HG03442 (cell line): ENCODE data around the gene TBC1D4.

ENCODE experiments used
- ATAC-seq: cut with Tn5 transposase; IDR thresholded peaks from one replicate; pipeline ENCODE4 v1.9.1; 2021; ENCODE audit warnings: mild to moderate bottlenecking, moderate library complexity; ENCODE audit not compliant: unreplicated experiment

Gene TBC1D4

DNA sequence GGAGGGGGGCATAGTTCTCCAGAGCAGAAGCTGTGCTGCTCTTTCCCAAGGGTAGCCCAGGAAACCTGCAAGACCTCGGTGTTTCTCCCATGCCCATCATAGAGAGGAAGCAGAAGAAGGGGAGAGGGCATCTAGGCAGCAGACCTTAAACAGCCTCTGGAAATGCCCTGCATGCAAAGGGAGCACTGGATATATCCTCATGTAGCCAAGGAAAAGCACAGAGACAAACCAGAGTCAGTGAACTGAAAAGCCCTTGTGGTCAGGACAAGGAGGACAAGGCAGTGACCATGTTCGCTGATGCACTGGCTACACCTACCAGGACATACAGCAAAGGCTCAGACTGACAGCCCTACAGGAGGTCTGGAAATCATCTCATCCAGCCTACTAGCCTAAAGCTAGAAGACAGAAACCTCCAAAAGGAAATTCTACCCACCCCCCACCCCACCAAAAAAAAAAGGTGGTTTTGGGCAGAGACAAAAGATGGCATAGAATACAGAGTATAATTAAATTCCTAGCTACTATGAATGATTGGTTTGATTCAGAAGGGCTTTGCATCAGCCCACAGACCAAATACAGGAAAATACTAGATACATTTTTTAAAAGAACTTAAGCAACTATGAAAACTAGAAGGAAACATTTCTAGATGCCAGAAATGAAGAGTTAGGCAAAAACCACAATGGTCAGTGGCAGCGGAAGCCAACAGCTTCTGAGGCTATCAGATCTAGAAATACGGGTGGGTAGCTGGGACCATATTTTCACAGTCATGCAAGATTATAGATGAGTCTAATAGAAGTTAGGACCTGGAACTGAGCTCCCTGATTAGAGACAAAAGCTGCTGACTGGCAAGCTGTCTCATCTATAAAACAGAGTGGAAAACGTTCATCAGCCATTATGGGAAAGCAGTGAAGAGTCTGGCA lies 4.4 kb upstream of the TBC1D4 start:
- ATAC-seq, result no peak

DNA sequence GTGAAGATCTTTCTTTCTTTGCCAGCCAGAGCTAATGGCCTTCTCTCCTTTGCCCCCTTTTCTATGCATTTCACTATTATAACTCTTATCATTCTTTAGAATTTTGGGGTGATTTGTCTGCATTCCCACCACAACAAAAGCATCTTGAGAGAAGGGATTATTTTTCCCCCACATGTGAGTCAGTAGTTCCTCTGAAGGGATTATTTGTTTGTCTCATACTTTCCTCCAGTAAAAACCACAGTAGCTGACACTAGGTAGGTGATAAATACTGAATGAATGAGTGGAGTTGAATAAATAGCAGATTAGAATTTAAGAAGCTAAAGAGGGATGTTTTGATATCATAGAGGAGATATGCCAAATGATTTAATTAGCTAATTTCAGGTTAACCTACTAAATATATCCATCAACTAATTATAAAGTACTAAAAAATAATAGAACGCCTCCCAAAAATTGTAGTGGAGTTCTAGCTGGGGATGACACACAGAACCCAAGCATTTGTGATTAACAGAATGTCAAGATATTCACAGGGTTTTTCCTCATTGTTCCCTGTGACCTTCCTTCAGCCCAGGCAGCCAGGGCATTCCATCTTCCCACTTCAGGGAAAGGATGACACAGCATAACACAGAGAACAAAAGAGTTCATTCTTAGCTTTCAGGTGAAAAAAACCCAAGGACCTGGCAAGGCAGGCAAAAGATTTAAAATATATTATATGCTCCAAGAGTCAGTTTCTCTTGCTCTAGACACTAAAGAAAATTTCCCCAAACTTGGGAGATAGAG lies 3.5 kb upstream of the TBC1D4 start:
- ATAC-seq, result no peak

DNA sequence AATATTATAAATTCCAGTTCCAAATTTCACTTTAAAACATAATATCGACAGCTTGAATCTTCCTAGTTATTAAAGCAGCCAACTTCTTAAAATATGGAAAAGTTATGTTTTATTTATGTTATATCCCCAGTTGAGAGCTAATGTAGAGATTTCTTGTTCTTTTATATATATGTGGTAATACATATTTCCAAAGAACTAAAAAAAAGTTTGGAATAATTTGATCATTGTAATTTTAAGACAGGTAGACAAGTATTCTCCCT lies 781 bp upstream of the TBC1D4 start:
- ATAC-seq, result no peak

DNA sequence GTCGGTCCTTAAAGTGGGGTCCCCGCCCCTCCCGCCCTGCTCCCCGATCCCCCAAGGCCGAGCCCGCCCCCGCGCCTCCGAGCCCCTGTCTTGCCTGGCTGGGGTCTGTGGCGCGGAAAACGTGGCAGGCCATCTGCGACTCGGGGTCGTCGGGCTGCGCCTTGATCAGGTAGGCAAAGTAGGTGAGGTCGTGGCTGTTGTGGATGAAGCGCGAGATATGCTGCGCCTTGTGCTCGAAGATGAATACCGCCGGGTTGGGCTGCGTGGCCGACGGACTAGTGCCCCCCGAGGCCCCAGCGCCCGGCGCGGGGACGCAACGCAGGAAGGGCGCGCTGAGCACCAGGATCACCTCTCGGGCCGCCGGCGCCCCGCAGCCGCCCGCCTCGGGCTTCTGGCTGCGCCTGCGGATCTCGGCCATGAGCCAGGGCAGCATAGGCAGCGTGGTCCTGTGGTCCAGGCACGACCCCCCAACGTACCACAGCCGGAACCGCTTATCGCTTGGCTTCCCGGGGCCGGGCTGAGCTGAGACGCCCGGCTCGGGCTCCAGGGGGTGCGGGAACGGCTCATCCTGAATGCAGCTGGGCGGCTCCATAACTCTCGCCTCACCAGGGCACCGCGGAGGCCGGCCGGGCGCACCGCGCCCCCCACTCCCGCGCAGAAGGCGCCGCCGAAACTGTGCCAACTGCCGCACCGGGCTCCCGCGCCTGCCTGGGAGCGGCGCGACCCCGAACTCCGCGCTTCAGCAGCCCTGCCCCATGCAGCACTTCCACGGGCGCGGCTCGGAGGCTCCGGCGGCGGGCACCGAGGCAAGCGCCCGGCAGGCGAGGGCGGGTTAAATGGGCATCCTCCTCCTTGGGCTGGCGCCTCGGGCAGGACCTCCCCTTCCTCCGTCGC lies 546 bp downstream of the TBC1D4 start:
- peak; percentile 26 for ATAC-seq

DNA sequence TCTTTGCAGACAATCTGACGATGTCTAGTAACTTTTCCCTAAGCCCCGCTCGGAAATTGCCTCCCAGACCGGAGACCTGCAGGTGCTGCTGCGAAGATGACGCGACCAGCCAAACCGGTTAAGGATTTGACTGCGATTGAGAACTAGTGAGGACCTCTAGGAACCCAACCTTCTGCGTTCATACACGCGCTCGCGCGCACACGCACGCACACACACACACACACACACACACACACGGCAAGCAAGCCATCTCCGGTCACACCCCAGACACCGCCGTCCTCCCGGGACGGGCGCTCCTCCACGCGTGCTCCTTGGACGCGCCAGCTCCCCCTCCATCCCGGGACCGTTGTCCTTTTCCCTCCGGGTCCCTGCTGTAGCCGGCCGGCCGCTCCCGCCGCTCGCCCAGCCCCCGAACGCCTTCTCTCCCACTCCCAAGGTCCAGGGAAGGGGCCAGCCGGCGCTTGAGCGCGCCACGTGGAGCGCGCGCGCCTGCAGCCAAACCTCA lies 1.2 kb downstream of the TBC1D4 start:
- no peak for ATAC-seq

DNA sequence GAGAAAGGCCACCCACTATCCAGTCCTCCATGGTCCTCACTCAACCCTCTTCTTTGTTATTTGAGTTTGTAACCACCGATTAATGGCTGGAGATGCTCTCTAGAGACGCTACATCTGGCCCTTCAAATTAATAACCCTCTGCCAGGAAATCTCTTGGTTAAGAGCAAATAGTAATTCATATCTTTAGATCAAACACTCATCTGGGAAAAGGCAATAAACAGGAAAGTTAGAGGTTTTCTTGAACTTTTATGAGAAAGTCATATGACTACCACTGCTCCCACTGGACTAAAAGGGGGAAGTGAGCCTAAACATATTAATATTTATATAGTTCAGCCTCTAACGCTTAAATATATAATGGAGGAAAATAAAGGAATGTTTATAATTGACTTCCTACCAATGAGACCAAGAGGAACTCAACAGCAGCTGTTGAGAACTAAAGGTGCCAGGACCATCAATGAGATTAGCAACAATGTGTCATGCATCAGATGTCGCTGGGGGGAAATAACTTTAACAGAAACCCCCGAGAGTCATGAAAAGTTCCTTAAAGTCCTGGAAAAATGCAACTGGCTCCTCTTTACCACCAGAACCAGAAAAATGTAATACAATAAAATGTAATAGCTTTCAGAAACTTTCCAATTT lies 2.7 kb downstream of the TBC1D4 start:
- no peak for ATAC-seq

DNA sequence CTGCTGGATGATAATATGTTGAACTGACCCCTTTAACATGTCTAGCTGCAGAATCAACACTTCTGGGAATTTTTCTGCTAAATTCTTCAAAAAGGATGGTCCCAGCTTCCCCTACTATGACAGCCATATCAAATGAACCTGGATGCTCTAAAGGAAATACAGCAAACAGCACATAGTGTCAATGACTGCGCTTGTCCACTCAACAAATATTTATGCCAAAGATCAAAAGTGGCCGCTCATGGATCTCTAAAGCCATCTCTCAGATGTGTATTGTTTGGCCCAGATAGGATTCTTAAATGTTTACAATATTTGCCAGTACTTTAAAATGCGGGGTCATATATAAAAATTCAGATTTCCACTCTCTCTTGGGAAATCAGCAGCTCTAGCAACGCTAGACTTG lies 3.3 kb downstream of the TBC1D4 start:
- no peak for ATAC-seq

DNA sequence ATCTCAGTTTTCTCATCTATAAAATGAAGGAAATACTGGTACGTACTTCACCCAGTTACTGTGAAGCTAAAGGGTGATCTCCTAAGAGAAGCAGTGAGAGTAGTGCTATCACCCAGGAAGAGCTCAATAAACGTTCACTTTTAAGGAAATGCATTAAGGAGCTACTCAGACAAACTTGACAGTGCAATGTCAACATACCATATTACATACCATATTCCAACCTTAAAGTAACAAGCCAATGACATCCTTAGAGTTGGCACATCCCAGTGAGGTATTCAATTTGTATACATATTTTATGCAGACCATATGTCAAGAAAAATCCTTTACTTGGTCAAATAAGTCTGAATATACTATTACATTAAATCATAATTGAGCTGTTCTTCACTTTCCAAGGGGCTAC lies 7.0 kb downstream of the TBC1D4 start:
- no peak for ATAC-seq

DNA sequence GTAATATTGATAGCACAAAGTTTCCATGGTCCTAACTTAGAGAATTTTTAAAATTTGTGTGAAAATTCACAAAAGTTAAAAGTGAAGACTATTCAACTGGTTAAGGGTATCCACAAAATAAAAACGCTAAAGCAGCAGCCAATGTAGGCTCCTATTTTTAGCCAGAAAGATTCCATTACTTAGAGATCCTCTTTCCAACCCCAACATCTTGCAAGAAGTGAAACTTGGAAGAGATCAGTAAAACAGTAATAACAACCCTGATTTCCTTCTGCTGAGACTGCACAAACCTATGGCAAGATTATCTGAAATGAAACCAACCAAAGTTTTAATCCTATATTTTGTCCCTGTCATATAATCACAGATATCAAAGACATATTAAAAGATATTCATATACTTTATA lies 8.5 kb downstream of the TBC1D4 start:
- ATAC-seq, result no peak

DNA sequence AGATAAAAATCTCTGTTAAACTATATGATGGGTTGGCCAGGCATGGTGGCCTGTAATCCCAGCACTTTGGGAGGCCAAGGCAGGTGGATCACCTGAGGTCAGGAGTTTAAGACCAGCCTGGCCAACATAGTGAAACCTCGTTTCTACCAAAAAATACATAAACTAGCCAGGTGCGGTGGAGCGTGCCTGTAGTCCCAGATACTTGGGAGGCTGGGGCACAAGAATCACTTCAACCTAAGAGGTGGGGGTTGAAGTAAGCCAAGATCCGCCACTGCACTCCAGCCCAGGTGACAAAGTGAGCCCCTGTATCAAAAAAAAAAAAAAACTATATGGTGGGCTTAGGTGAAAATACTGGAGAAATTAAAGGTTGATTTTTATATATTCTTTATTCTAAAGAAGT lies 11.3 kb downstream of the TBC1D4 start:
- no peak for ATAC-seq

DNA sequence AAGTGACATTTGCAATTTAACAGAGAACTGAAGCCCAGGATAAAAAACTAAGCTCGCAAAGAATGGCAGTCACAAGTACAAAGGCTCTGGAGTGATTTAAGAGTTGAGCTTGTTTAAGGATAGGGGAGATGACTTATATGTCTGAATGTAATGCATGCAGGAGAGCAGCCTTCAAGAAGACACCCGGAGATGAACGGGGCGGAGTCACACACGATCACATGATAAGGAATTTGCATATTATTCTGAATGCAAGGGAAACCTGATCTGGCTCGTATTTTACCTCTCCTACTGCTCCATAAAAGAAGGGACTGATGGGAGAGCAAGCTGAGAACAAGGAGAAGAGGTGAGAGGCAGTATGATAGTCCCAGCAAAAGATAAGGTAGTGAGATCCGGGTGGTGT lies 12.9 kb downstream of the TBC1D4 start:
- ATAC-seq, result no peak

DNA sequence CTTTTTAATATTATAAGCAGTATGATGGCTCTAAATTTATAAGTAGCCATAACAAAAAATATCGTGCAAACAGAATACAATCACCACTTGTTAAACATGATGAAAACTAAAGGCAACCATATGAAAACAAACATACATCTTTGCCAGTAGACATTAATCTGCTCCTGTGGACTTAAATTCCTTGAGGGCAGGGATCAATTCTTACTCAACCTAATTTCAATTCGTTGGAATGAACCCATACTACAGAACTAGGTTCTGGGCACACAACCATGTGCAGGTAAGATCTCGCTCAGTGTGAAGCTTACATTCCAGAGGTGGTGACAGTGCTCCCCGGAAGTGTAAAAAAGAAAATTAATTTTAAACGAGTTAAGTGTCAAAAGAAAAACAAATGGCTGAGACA lies 13.4 kb downstream of the TBC1D4 start:
- no peak for ATAC-seq

DNA sequence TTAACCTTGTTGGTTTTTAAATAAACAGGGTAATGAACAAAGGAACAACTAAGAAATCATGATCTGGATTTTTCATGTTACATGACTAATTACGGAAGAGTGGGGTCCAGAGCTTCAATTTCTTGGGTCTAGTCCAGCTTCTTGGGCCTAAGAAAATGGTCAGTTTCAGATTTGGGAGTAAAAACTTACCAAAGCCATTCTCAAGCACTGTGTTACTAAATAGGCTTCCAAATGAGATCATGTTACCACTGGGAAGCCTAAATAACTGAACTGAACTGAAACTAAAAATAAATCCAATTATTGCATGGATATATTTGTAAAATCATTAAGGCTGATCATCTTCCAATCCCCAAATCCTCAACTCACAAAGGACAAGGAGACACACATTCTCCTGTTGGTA lies 13.9 kb downstream of the TBC1D4 start:
- no peak for ATAC-seq

DNA sequence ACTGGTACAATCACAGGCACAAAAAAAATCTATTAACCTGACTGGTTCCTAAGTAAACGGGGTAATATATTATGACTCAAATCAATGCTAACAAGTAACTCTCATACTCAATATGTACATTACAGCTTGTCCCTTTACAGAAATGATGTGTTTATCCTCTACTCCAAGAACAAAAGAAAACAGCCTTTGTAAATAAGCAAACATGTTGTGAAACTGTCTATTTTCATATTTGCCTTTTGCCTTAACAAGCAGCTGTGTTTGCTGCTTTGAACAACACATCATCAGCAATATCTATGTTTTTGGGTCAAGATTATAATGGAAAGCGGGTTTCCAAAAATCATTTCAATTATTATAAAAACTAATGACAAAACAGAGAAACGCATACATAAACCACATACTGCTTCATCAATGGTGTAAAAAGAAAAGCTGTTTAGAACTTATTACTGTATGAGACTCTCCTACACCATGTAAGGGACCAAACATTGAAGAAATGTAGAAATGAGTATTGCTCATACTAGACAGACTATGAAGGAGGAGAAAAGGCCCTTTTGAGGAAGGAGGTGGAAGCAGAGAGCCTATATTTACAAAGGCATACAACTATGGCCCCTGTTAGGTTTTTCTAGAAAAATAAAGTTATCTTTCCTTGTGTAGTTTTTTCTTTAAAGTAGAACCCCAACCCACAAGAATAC lies 14.8 kb downstream of the TBC1D4 start:
- no peak for ATAC-seq

DNA sequence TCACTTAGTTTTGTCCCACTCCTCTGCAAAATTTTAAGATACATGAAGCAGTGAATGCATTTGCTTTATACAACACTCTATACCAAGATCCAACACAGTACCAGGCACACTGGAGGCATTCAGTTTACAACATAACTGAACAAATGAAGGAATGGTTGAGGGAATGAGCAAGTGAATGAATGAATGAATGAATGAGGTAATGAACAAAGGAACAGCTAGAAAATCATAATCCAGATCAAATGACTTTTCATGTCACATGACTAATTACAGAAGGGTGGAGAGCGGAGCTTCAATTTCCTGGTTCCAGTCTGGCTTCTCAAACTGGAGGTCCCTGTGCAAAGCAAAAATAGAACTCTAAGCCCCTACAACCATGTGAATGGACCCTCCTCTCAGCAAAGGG lies 16.7 kb downstream of the TBC1D4 start:
- ATAC-seq, result no peak

DNA sequence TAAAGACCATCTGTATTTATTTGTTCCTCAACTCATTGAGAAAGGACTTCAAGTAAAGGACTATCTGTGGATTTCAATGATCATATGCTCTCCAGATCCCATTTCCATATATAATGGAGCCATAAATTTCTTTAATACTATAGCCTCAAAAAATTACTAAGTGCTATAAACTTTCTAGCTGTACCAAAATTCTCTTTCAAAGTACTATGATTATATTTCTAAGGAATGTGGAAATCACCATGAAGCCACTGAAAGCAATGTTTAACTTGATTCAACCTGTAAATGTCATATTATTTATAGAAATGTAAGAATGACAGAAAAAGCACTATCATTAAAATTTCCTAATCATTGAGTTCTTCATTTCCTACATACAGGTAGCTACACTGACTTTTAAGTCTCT lies 20.7 kb downstream of the TBC1D4 start:
- no peak for ATAC-seq

DNA sequence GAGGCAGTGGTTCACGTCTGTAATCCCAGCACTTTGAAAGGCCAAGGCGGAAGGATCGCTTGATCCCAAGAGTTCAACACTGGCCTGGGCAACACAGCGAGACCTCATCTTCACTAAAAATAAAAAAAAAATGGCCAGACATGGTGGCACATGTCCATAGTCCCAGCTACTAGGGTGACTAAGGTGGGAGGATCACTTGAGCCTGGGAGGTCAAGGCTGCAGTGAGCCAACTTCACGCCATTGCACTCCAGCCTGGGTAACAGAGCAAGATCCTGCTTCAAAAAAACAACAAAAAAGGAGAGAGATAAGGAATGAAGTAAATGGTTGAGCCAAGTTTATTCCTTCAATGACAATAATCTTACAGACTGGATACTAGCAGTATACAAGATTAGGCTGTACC lies 21.3 kb downstream of the TBC1D4 start:
- ATAC-seq, result no peak

DNA sequence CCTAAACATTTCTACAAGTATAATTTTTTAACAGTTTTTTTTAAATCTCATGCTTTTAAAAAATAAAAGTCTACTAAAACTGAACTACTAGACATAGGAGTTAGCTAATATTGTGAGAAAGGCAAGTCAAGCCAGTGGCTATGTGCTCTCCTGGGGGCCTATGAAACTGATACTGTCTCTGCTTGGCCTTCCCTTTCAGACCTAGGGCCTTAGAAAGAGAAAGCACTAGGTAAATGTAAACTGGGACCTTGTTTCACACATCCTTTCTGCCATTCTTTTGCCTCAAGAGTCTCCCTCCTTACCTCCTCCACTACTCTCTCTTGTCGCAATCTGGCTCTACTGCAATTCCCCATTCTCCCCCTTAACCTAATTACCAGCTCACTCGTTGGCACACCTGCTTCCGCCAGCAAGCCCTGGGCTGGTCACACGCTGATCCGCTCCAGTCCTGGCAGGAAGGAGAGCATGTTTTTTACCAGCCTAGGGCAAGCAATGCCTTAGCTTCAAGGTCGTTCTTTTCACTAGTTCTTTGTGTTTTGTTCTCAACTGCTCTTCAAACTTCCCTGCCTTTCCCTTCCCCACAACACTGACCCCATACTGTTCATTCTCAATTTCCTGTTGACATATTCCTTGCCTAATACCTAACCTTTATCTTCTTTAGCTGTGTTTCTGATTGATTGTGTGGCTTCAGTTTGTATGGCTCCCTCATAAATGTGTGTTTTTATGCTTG lies 23.1 kb downstream of the TBC1D4 start:
- peak; percentile 100 for ATAC-seq

DNA sequence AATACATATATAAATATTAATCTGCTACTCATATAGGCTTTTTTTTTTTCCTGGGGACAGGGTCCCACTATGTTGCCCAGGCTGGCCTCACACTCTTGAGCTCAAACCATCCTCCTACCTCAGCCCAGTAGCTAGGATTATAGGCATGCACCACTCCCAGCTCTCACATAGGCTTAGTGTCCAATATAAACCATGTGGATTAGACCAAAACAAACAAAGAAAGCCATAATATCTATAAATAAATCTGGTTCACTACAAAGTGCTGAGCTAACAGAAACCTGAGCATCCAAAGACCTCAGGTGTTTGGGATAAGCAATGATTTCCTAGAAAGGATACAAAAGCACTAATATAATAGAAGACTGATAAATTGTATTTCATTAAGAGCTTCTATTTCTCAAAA lies 26.0 kb downstream of the TBC1D4 start:
- no peak for ATAC-seq

DNA sequence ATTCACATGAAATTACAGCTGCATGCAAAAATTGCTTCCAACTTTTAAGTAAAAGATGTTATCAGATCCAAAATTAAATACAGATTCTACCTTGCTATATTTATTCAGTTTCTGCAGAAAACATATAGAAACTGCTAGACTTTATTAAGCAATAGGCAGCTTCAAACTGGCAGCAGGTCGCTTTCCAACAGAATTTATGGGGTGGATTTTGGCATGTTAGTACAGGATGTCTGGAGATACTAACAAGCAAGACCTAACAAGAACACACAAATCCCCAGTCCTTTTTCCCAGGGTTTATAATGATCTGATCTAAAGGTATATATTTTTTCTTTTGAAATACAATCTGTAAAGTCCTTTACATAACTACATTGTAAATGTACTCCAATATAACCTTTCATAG lies 27.5 kb downstream of the TBC1D4 start:
- ATAC-seq, result no peak
